HG02852 (cell line): Measurements from ENCODE around the gene MNT.
A peak's percentile ranks its signal among the peaks of the same experiment; 100 is the strongest.

ENCODE experiments used
- ATAC-seq: cut with Tn5 transposase; IDR thresholded peaks from one replicate; pipeline ENCODE4 v1.9.1; 2021; ENCODE audit warnings: mild to moderate bottlenecking, moderate library complexity; ENCODE audit not compliant: unreplicated experiment

Gene MNT

DNA sequence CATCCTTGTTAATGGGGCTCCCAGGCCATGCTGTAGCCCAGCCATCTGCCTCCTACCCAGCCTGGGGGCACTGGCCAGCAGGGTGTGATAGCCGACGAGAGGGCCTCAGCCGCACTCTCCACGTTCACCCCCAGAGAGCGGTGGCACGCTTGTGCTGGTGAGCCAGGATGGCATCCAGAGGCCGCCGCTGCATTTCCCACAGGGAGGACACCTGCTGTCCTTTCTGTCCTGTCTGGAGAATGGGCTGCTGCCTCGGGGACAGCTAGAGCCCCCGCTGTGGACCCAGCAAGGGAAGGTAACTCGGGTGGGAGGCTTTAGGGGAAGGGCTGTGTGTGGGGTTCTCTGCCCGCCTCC, 36.1 kb downstream of the MNT start:
- no peak for ATAC-seq

DNA sequence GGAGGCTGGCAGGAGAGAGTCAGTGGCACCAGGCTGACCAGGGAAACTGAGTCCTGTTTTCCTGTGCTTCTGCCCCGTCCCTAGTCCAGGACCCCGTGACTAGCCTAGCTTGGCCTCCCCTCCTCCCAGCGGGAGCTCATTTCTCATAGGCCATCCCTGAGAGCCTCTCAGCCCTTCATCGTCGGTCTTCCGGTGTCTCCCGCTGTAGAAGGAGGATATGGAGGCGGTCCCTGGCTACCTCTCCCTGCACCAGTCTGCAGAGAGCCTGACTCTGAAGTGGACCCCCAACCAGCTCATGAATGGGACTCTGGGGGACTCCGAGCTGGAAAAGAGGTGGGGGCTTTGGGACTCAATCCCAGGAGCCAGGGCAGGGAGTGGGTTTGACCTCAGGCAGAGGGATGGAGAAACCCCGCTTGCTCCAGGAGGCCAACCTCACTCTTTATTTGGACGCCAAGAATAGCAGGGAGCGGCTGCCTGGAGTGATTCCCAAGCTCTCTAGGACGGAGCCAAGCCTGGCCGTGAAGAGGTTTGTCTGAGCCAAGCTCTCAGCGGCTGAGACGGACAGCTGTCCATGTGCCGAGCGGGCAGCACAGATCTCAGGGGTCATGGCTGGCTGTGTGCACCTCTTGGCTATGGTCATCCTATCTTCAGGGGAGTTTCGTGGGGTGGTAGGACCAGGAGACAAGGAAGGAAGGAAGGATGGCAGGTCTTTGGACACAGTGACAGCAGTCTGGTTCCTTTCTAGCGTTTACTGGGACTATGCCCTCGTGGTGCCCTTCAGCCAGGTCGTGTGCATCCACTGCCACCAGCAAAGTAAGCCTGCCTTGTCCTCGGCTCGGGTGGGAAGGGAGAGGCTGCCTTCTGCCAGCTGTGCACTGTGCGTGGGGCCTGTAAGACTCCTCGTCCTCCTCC, 36.8 kb downstream of the MNT start:
- ATAC-seq = no peak

DNA sequence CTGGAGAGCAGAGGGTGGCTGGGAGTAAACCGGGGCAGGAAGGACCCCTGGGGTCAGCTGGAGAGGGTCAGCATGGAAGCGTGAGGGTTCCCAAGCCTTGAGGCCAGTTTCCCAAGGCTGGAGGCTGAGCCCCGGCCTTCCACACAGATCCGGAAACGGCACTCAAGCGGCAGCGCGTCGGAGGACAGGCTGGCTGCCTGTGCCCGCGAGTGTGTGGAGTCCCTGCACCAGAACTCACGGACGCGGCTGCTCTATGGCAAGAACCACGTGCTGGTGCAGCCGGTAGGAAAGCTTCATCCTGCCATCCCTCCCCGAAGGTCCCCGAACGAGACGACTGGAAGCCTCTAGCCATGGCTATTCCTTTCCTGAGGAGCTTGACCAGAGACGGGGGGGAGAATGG, 37.5 kb downstream of the MNT start:
- ATAC-seq = no peak

DNA sequence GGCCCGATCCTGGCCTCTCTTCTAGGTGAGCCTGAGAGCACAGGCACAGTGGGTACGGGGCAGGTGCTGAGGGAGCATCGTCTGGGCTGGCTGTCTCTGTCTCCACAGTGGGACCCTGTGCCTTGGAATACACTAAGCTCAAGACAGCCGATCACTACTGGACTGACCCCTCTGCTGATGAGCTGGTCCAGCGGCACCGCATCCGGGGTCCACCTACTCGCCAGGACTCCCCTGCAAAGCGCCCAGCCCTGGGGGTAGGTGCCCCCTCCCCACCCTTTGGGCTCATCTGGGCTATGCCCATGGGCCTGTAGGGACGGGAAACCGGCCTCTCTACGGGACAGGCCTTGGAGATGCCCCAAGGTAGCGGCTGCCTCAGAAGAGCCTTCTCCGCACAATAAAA, 38.0 kb downstream of the MNT start:
- ATAC-seq = no peak

DNA sequence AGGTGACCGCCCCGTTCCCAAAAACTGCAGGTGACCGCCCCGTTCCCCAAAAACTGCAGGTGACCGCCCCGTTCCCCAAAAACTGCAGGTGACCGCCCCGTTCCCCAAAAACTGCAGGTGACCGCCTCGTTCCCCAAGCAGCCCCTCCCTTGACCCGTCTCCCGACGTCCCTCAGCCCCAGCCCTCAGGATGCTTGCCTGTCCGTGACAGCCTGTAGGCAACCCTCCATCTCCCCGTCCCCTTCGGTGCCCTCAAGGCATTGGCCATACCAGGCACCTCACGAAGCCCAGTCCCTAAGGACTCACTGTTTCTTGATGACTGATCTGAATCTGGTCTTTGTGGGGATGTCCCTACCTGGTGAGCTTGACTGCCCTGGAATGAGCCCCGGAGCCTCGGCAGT, 38.4 kb downstream of the MNT start:
- ATAC-seq = no peak

DNA sequence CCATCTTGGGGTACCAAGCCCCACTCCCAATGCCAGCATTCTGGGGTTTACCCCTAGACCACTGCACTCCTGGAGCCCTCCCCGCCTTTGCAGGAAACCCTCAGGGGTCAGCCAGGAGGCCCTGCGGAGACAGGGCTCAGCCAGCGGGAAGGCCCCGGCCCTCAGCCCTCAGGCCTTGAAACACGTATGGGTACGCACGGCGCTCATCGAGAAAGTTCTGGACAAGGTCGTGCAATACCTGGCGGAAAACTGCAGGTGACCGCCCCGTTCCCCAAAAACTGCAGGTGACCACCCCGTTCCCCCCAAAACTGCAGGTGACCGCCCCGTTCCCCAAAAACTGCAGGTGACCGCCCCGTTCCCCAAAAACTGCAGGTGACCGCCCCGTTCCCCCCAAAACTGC, 38.8 kb downstream of the MNT start:
- no peak for ATAC-seq

DNA sequence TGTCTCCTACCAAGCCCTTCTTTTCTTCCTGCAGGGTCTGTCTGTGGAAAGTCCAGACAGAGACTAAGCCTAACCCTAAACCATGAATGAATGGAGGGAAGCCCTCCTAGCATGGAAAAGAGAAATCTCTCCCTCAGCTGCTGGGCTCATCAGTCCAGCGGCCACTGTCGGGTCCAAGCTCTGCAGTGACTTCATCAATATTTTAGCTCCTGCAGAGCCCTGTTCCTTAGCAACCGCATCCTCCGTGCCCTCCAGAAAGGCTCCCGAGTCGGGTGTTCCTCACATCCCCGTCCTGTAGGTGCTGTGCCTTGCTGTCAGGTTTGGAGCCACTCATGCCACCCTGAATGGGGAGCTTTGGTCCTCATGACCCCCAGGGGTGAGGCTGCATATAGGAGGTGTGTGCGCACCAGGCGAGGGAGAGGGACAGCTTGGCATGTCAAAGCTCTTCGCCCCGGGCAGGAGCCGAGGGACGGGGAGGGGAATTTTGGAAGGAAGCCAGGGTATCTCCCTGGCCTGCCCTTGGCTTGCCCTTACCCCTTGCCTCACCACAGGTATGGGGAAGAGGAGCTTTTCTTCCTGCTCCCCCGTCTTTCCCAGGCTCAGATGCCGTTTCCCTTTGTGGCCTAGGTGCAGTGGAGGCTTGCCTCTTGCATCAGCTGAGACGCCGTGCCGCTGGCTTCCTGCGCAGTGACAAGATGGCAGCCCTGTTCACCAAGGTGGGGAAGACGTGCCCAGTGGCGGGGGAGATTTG, 39.7 kb downstream of the MNT start:
- no peak for ATAC-seq

DNA sequence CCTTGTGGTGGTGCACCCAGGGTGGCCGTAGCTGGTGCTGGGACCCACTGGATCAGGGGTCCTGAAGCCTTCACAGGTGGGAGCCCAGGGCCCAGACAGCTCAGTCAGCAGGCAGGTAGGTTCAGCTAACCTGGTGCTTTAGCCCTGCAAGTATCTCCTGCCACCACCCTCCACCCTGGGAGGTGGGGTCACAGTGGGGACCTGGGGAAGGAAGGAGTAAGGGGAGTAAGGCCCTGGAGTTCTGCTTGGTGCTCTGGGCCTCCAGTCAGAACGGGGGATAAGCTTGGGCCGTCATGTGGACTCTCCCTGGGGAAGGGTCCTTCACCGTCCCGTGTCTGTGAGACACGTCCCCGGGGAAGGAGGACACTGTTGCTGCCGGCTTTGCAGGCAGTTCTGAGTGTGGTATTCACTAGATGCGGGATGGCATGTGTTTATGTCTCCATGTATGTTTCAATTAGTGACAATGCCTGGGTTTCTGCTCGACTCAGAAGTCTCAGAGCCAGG, 42.9 kb downstream of the MNT start:
- ATAC-seq = no peak

DNA sequence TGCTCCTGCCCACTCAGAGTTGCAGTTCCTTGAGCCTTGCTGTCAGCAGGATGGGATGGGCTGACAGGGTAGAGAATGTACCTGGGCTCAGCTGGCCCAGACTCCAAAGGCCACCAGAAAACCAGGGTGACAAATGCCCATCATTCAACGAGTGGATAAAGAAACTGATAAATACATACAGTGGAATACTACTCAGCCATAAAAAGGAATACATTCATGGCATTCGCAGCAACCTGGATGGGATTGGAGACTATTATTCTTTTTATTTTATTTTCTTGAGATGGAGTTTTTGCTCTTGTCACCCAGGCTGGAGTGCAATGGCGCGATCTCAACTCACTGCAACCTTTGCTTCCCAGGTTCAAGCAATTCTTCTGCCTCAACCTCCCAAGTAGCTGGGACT, 43.6 kb downstream of the MNT start:
- ATAC-seq = no peak

DNA sequence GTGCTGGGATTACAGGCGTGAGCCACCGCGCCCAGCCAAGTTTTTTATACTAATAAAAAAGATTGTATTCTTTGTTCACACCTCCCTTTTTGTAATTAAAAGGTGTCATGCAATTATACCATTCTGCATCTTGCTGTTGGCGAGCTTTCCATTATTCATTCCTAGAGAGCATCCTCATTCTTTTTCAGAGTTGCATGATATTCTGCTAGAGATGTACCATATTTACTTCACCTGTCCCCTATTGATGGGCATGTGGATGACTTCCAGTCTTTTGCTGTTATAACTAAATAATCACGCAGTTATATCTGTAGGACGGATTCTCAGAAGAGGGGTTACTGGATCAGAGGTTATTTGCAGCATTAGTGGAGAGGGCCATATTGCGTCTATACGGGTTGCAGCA, 46.5 kb downstream of the MNT start:
- no peak for ATAC-seq

DNA sequence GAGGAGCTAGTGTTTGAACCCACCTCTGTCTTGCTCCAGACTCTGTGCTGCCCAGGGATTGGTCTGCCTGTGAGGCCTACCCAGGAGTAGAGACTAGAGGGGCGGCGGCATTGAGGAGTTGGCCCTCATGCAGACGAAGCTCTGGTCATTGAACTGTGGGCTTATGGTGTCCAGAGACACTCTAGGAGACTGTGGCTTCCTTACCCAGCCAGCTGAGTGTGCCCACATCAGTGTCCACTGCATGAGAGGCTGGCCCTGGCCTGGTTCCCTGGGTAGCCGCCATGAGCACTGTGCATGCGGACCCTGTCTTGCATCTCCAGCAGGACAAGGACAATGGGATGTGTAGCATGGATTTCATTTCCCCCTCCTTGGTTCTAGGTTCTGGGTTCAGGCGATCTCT, 49.6 kb downstream of the MNT start:
- no peak for ATAC-seq

DNA sequence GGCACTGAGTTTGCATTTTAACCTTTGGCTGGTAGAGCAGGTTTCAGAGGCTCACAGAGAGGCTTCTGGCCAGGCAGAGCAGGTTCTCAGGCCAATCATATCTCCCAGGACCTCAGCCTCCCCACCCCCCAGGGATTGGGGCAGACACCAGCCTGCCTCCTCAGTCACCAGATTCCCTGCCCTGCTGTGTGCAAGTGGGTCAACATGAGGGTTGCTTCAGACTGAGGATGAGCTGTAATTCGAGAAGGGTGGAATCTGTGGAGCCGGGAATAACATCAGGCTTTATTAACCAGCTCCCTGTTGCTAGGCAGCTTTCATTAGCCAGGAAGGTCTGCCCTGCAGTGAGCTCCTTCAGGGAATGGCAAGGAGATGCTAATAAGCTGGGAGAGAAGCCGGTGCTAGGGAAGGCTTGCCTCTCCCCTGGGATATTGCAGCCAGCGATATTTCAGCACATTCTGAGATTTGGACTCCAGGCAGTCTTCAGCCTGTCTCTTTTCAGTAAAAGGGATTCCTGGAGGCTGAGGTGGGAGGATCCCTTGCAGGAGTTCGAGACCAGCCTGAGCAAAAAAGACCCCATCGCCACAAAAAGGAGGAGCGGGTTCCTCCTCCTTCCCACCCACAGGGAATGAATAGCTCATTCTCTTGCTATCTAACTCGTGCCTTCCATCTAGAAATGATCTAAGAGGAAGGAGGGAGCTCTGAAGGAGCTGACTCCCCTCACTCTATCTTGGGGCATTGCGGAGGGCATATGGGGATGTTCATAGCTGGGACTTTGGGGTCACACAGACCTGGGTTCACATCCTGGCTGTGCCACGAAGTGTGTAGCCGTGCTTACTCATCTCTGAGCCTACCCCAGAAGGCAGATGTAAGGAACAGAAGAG, 52.8 kb downstream of the MNT start:
- ATAC-seq = no peak

DNA sequence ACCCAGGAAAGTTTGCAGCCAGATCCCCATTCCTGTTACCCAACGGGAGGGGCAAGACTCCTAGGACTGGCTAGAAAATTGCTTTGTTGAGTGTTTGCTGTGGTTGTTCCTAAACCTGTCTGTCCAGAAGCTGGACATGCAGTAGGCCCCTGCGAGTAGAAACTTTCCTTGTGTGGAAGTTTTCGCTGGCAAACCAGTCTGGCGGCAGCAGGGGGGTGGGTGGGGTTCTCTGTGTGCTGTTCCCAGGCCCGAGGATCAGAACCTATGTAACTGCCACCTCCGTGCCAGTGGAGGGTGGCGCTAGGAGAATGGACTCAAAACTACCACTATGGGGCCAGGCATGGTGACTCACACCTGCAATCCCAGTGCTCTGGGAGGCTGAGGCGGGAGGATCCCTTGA, 54.4 kb downstream of the MNT start:
- ATAC-seq = no peak

DNA sequence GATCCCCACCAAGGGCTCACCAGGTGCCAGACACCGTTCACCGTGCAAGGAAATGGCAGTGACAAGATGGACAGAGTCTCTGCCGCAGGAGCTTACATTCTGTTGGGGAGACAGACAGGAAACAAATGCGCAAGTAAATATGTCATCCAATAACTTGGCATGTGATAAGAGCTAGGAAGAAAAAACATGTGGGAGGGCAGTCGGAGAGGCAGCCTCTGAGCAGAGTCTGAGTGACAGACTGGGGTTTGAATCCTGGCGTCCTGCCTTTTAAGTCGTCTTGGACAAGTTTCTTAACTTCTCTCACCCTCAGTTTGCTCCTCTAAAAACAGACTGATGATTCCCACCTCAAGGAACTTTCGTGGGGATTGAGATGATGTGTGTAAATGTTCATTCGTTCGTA, 56.3 kb downstream of the MNT start:
- ATAC-seq = no peak

DNA sequence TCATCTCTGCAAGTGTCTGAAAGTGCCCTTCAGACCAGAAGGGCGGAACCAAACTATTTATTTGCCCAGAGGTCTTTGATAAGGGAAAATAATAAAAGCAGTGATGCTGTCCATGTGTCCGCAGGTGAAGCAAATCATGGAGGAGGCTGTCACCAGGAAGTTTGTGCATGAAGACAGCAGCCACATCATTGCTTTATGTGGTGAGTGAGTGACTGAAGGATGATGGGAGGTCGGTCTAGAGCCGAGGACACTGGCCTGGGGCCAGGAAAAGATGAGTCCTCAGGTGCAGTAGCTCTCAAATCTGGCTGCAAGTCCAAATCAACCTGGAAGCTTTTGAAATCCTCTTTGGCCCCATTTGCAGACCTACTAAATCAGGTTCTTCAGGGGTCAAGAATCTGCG, 57.4 kb downstream of the MNT start:
- ATAC-seq = no peak

DNA sequence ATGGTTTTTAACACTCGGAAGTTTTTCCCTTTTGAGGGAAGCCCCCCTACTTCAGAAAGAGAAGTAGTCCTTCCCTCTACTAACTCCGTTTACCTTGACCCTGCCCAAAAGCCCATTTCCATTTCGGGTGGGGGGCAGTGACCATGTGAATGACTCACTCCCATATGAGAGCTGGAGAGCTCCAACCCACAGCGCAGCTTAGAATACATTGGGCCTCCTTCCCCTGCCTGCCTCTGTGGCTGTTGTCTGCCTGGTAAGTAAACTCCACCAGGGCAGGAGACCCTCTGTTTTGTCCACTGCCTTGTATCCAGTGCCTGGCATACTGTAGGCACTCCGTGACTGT, 62.6 kb downstream of the MNT start:
- no peak for ATAC-seq

DNA sequence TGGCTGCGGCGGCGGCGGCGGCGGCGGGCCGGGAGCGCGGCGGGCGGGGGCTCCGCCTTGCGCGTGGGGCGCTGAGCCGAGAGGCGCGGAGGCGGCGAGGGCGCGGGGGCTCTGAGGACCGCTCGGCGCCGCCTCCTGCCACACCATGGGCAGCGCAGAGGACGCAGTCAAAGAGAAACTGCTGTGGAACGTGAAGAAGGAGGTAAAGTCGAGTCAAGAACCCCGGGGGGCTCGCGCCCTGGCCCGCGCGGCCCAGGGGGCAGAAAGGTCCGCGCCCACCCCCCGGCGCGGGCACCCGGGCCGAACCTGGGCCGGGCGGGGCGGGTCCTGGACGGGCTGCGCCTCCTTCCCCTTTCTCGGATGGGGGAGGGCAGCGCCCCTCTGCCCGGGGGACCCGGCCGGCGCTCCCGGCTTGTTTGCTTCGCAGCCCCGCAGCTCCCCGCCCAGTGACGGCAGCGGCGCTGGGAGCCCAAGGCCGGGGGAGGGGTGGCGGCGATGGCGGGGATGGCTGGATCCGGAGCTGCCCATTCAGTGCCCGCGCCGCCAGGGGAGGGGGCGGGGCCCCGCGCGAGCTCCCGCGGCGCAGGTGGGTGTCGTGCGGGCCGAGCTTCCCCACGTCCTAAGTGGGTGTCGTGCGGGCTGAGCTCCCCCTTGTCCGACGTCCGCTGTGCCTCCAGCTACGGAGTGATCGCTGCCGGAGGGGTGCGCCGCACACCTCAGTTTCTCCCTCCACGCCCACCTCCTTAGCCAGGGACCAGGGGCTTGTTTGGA, 63.1 kb downstream of the MNT start:
- no peak for ATAC-seq

DNA sequence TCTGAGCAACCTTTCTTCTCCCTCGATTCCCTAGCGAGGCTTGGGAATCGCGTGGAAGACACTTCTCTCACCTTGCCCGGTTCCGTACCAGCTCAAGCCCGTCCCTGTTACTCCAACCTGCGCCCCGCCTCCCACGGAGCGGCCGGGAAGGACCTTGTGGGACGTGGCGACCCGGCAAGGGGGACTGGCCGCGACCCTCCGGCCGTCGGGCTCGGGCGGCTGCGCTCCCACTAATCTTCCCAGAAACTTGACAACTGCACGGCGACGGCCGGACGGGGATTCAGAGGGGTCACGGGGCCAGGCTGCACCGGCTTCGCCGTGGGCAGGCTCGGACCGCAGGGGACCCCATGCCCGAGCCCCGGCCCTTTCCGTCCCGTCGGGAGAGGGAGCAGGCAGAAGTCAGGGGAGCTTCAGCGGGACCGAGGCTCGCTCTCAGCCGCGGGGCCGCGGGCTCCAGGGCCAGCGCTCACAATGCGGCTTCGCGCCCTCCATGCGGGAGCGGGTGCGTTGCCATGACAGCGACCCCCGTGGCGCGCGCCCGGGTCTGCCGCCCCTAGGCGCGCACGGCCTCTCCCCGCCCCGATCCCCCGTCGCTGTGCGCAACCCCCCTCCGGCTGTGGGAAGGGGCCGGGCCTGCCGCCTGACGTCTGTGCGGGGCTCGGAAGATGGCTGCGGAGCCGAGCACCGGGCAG, 63.9 kb downstream of the MNT start, which contains the start of gene SGSM2:
Gene SGSM2 (plus strand): TSS at position 650 of the 692 bp plus-strand sequence. CDS start 188 bp downstream, outside the sequence.
- ATAC-seq = peak; percentile 17

DNA sequence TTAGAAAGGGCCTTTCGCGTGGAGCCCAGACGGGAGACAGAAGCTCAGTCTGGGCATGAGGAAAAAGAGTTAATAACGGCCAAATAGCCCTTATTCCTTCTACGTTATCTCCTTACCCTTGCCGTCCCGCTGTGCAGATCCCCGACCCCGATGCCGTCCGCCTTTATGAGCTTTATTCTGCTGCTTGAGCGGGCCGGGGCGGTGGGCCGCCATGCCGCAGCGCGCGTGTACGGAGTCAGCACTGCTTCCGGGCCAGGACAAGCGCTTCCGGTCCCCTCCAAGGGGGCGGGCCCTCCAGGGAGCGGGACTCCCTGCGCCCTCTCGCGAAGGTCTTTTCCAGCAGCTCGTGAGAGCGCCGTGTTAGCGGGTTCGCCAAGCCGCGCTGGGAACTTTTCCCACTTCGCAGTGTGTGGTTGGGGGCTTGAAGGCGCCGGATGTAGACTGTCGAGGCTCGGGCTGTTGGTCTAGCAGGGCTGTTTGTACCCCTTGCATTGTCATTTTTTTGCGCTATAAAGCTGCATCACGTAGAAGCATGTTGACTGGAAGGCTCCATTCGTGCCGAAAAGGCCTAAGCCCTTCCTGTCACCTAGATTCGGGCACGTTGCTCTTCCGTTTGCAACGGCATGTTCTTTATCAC, 64.5 kb downstream of the MNT start, which contains the start of gene TSR1:
Gene TSR1 (minus strand): TSS at position 243 of the 637 bp plus-strand sequence. CDS start 30 bp downstream, at position 213.
- ATAC-seq = peak; percentile 77
